Mammary epithelial cell (primary cell): Measurements from ENCODE around the gene ELMO1.

ENCODE experiments used
- EZH2 ChIP-seq: IDR thresholded peaks from 2 replicates; pipeline ENCODE4 v1.6.1; 2012; ENCODE audit warnings: low read length, inconsistent platforms, borderline replicate concordance
- TF ChIP-seq, protein P1 (sequence below), 2 donors: IDR thresholded peaks in 1 of 2; conservative IDR thresholded peaks in 1 of 2; 2 replicates each; pipeline ENCODE4 v1.5.1; 2011 to 2012; ENCODE audit warnings: inconsistent platforms in 2 of 2, low read length in 2 of 2, mild to moderate bottlenecking in 2 of 2, control low read depth in 1 of 2, low read depth in 1 of 2; ENCODE audit not compliant: insufficient read depth in 1 of 2; ENCODE audit errors: extremely low read depth in 1 of 2

DNA sequence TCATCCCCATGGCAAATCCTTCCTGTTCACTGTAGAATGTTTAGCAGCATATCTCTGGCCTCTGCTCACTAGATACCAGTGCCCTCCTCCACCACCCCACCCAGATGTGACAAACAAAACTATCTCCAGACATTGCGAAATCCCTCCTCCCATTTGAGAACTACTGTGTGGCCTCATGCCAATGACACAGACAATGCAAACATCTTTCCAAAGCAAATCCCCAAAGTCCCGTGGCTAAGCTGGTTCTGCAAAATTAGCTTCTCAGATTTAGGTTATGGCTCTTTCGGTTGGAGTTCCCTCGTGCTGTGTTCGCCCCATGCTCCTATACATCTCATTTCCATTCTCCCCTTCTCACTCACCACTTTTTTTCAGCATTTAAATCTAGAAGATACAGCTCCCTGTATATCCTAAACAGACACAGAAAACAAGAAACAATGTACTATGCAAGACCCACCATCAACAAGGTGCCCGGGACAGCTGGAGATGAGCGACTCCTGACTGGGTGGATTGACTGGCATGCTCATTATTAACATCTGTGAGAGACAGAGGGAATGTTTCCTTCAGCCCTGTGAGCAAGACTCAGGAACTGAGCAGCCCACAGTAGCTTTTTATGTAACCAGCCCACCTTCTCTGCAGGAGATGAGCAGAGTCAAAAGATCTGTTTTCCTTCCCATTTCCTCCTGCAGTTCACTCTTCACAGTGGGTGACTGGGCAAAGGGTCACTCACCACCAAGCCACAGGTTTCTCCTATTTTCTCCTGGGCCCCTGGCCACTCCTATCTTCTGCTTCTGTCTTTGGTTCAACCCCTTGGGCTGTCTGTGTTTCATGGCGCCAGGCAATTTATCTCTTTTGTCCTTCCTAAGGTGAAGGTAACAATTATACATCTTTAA lies 498.7 kb downstream of the ELMO1 start:
- TF ChIP-seq, protein P1, sequence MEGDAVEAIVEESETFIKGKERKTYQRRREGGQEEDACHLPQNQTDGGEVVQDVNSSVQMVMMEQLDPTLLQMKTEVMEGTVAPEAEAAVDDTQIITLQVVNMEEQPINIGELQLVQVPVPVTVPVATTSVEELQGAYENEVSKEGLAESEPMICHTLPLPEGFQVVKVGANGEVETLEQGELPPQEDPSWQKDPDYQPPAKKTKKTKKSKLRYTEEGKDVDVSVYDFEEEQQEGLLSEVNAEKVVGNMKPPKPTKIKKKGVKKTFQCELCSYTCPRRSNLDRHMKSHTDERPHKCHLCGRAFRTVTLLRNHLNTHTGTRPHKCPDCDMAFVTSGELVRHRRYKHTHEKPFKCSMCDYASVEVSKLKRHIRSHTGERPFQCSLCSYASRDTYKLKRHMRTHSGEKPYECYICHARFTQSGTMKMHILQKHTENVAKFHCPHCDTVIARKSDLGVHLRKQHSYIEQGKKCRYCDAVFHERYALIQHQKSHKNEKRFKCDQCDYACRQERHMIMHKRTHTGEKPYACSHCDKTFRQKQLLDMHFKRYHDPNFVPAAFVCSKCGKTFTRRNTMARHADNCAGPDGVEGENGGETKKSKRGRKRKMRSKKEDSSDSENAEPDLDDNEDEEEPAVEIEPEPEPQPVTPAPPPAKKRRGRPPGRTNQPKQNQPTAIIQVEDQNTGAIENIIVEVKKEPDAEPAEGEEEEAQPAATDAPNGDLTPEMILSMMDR (conservative IDR thresholded peaks at IDR 0.05 in 1 of 2, IDR thresholded peaks at IDR 0.05 in 1 of 2; ENCODE audit: extremely low read depth in 1 of 2, insufficient read depth in 1 of 2, low read depth in 1 of 2, low read length in 2 of 2): no peak
- no peak for TF ChIP-seq EZH2
